Hematopoietic multipotent progenitor cell (in vitro differentiated cells): ENCODE results near the gene NEK3. TPM values are rescaled to one million over a fixed set of nuclear protein-coding genes. Genes with fewer than 3 reads are reported as not detected.
"Not testable (repeated sequence)": the region's sequence is repeated elsewhere in the genome, so short reads cannot be mapped to it uniquely, and the experiment has no call there.

ENCODE experiments used
- DNase-seq, 3 donors: peaks; one replicate each; pipeline ENCODE4 v3.0.0-alpha.2; 2011 to 2015; ENCODE audit warnings: low read depth in 2 of 3, low spot score in 2 of 3
- total RNA-seq: library from RNA; depleted of rRNA; stranded (reverse); fragments of >200 nt; gene quantifications from one replicate; pipeline ENCODE4 v1.2.3, GENCODE V29; 2012

NEK3 gene
- total RNA-seq, 1 donor, result 6.7 TPM

GRCh38 chr13:52170828-52171391 lies 11.5 kb upstream of the NEK3 start:
- DNase-seq, result not testable (repeated sequence)

- no peak for DNase-seq
Observed at GRCh38 chr13:52169839-52170238, 10.4 kb upstream of the NEK3 start.

GRCh38 chr13:52165411-52165810 lies 6.0 kb upstream of the NEK3 start:
- no peak for DNase-seq

GRCh38 chr13:52164989-52165388 lies 5.6 kb upstream of the NEK3 start:
- DNase-seq, result no peak

GRCh38 chr13:52163878-52164277 lies 4.5 kb upstream of the NEK3 start:
- not testable (repeated sequence) for DNase-seq

GRCh38 chr13:52162279-52163101 lies 3.1 kb upstream of the NEK3 start:
- no peak for DNase-seq

GRCh38 chr13:52161181-52161646 lies 1.8 kb upstream of the NEK3 start:
- DNase-seq, result no peak

GRCh38 chr13:52160506-52160905 lies 1.1 kb upstream of the NEK3 start:
- DNase-seq, result peak in 1 of 3 donors; percentile 52

- no peak for DNase-seq
Observed at GRCh38 chr13:52160053-52160452, 656 bp upstream of the NEK3 start.

- DNase-seq, result no peak
Observed at GRCh38 chr13:52158629-52159158, 703 bp downstream of the NEK3 start.

- DNase-seq, result no peak
Observed at GRCh38 chr13:52156724-52157261, 2.6 kb downstream of the NEK3 start.

GRCh38 chr13:52155177-52155576 lies 4.2 kb downstream of the NEK3 start:
- DNase-seq, result no peak

- no peak for DNase-seq
Observed at GRCh38 chr13:52147225-52147624, 12.2 kb downstream of the NEK3 start.

GRCh38 chr13:52141299-52141698 lies 18.1 kb downstream of the NEK3 start:
- DNase-seq, result no peak

- DNase-seq, result no peak
Observed at GRCh38 chr13:52137489-52137888, 21.9 kb downstream of the NEK3 start.

- no peak for DNase-seq
Observed at GRCh38 chr13:52136763-52137162, 22.6 kb downstream of the NEK3 start.

GRCh38 chr13:52130641-52131040 lies 28.8 kb downstream of the NEK3 start:
- DNase-seq, result no peak

GRCh38 chr13:52128714-52129700 lies 30.4 kb downstream of the NEK3 start, which contains the start of gene NEK5:
Gene NEK5, minus strand, starts transcription at chr13:52129073. Its CDS starts 1,591 bp downstream, at chr13:52127482.
- DNase-seq, result peak; percentile 22 to 54 (median 54)

GRCh38 chr13:52127783-52128702 lies 31.4 kb downstream of the NEK3 start:
- peak; percentile 29 to 78 (median 64) for DNase-seq
